ENCODE results near the gene CRADD. TPM values are rescaled to one million over a fixed set of nuclear protein-coding genes. Genes with fewer than 3 reads are reported as not detected.

CRADD gene
- total RNA-seq, 4 donors from 2014 or later = 19.4 to 28.7 (median 22.6) TPM

- Histone ChIP-seq H3K4me1 (peaks cover 30 to 69% of the 10 kb centered on the region in 2 donors), H3K27ac (no peak overlapping the region), H3K36me3 (no peaks in the 10 kb centered on the region), H3K9me3 (no peaks in the 10 kb centered on the region), H3K27me3 (no peaks in the 10 kb centered on the region), H3K4me3 (no peak overlapping the region)
- in situ Hi-C loops (cut with MboI; ENCODE audit: low sequenced_read_pairs in 4 of 4) = no loop called here
- DNase-seq (no peak), ATAC-seq (no peak)
- no peak for TF ChIP-seq CTCF (IDR thresholded peaks at IDR 0.05 in 4 of 5, conservative IDR thresholded peaks at IDR 0.05 in 1 of 5)
- no peak for TF ChIP-seq POLR2A (IDR thresholded peaks at IDR 0.05)
- intact Hi-C loops (cut with DNase I; ENCODE audit: low total_unique reads) = no loop called here
These were observed 25.6 kb downstream of the CRADD start for GRCh38 chr12:93702707-93703315.

- Histone ChIP-seq H3K4me3 (no peak overlapping the region), H3K27ac (peak overlapping the region in 3 of 4 donors; percentile 24 to 55 (median 48)), H3K4me1 (peaks cover 22 to 56% of the 10 kb centered on the region in 2 donors), H3K36me3 (no peaks in the 10 kb centered on the region), H3K9me3 (no peaks in the 10 kb centered on the region), H3K27me3 (no peaks in the 10 kb centered on the region)
- in situ Hi-C loops (cut with MboI; ENCODE audit: low sequenced_read_pairs in 4 of 4) = no loop called here
- intact Hi-C loops (cut with DNase I; ENCODE audit: low total_unique reads) = no loop called here
- TF ChIP-seq CTCF (IDR thresholded peaks at IDR 0.05 in 4 of 5, conservative IDR thresholded peaks at IDR 0.05 in 1 of 5) = no peak
- no peak for TF ChIP-seq POLR2A (IDR thresholded peaks at IDR 0.05)
- peak; percentile 11 to 30 for ATAC-seq
- no peak for DNase-seq
These were observed 26.9 kb downstream of the CRADD start for GRCh38 chr12:93704122-93704521.

GRCh38 chr12:93704625-93705024 is 27.4 kb downstream of the CRADD start:
- Histone ChIP-seq H3K27me3 (no peaks in the 10 kb centered on the region), H3K9me3 (peaks cover 0 to 4% (median 0%) of the 10 kb centered on the region in 3 donors), H3K4me1 (peaks cover 17 to 51% of the 10 kb centered on the region in 2 donors), H3K27ac (peak overlapping the region in 3 of 4 donors; percentile 24 to 55 (median 48)), H3K36me3 (peaks cover 0 to under 1% of the 10 kb centered on the region in 2 donors), H3K4me3 (no peak overlapping the region)
- intact Hi-C loops (cut with DNase I; ENCODE audit: low total_unique reads) = no loop called here
- DNase-seq (no peak), ATAC-seq (no peak)
- in situ Hi-C loops (cut with MboI; ENCODE audit: low sequenced_read_pairs in 4 of 4) = no loop called here
- TF ChIP-seq CTCF (IDR thresholded peaks at IDR 0.05 in 4 of 5, conservative IDR thresholded peaks at IDR 0.05 in 1 of 5) (no peak), POLR2A (IDR thresholded peaks at IDR 0.05) (no peak)

GRCh38 chr12:93705237-93705636 is 28.1 kb downstream of the CRADD start:
- Histone ChIP-seq H3K27ac (no peak overlapping the region), H3K4me1 (peaks cover 15 to 45% of the 10 kb centered on the region in 2 donors)
- in situ Hi-C loops (cut with MboI; ENCODE audit: low sequenced_read_pairs in 4 of 4) = no loop called here

More at GRCh38 chr12:93705237-93705636, 28.1 kb downstream of the CRADD start:
- intact Hi-C loops (cut with DNase I; ENCODE audit: low total_unique reads) = no loop called here
- Histone ChIP-seq H3K4me3 (no peak overlapping the region), H3K36me3 (peaks cover 0 to 4% of the 10 kb centered on the region in 2 donors), H3K27me3 (no peaks in the 10 kb centered on the region), H3K9me3 (peaks cover 0 to 9% (median 0%) of the 10 kb centered on the region in 3 donors)
- no peak for DNase-seq
- no peak for TF ChIP-seq CTCF (IDR thresholded peaks at IDR 0.05 in 4 of 5, conservative IDR thresholded peaks at IDR 0.05 in 1 of 5)
- TF ChIP-seq POLR2A (IDR thresholded peaks at IDR 0.05) = no peak
- ATAC-seq = no peak

All from gastrocnemius medialis (tissue), 4 donors.